K562 (cell line): ENCODE data around the gene TBC1D17. TPM values are rescaled to one million over a fixed set of nuclear protein-coding genes. Genes with fewer than 3 reads are reported as not detected.

Experiments used
- ATAC-seq: fragments of 200-7000 bp; cut with Tn5 transposase; 3 replicates; pipeline ENCODE4 v1.9.1; 2020; ENCODE audit warnings: moderate library complexity
- BruUV-seq: library from RNA; stranded (reverse); fragments of 400-500 nt; replicated peaks from 2 replicates; lab custom pipeline; 2021; lab: Mats Ljungman, UMichigan
- CTCF ChIA-PET: fragments of 300-600 bp; formaldehyde crosslinking; extraction: SDS; loops from one replicate; lab custom pipeline; 2021; ENCODE audit warnings: low intra/inter-chr PET ratio; lab: Yijun Ruan, JAX
- POLR2A ChIA-PET: fragments of 300-600, 350-650 bp; sonication (Branson Sonifier 250); formaldehyde crosslinking; extraction: SDS; loops from one replicate; lab custom pipeline; 2021; ENCODE audit warnings: antibody characterized with exemption, inconsistent platforms; lab: Yijun Ruan, JAX
- DNase-seq, 4 experiments: peaks; one replicate each; pipeline versions ENCODE4 v3.0.0 to v3.0.0-alpha.2; 2011 to 2018; ENCODE audit warnings: low spot score in 3 of 4, mixed read lengths in 3 of 4; ENCODE audit errors: extremely low read depth in 1 of 4
- FAIRE-seq: peaks from 2 replicates; lab custom pipeline; 2011; peaks lifted over from hg19 to GRCh38; lab: Jason Lieb, UNC
- H2AFZ ChIP-seq: 2 replicates; pipeline ENCODE4 v1.6.0; 2011; ENCODE audit warnings: low read depth, low read length, control low read depth, inconsistent platforms
- H3K27ac ChIP-seq: fragments of 200-600 bp; 3 replicates; pipeline ENCODE4 v1.8.0; 2011; ENCODE audit warnings: low read depth, mild to moderate bottlenecking, control low read depth, inconsistent platforms, low read length, moderate library complexity, mixed read lengths; ENCODE audit errors: extremely low read depth
- H3K27me3 ChIP-seq, 2 experiments: fragments of 300-600 bp in 1 of 2; 2 replicates in 1 of 2; 3 replicates in 1 of 2; pipeline versions ENCODE4 v1.6.0 to v1.8.0; 2011; ENCODE audit warnings: inconsistent platforms in 2 of 2, low read length in 2 of 2, mild to moderate bottlenecking in 1 of 2, mixed read lengths in 1 of 2, moderate library complexity in 1 of 2; ENCODE audit not compliant: control insufficient read depth in 2 of 2, insufficient read depth in 2 of 2
- H3K36me3 ChIP-seq: fragments of 300-600 bp; 3 replicates; pipeline ENCODE4 v1.8.0; 2011; ENCODE audit warnings: mild to moderate bottlenecking, low read length, inconsistent platforms; ENCODE audit not compliant: control insufficient read depth, insufficient read depth
- H3K4me1 ChIP-seq, 2 experiments: fragments of 200-600 bp in 1 of 2; replicated peaks in 1 of 2; 2 replicates in 1 of 2; 3 replicates in 1 of 2; pipeline versions ENCODE4 v1.5.1 to v1.8.0; 2011; ENCODE audit warnings: inconsistent platforms in 2 of 2, low read length in 2 of 2, mild to moderate bottlenecking in 1 of 2, mixed read lengths in 1 of 2, moderate library complexity in 1 of 2; ENCODE audit not compliant: control insufficient read depth in 2 of 2, insufficient read depth in 2 of 2
- H3K4me2 ChIP-seq: 2 replicates; pipeline ENCODE4 v1.6.1; 2011; ENCODE audit warnings: low read length, control low read depth, inconsistent platforms, mixed read lengths; ENCODE audit not compliant: insufficient read depth
- H3K4me3 ChIP-seq: fragments of 200-600 bp; sonication (generic), shearing (Covaris generic); 2 replicates; pipeline ENCODE4 v1.5.1; 2016; ENCODE audit warnings: control low read depth, inconsistent platforms
- H3K79me2 ChIP-seq: fragments of 200-600 bp; 3 replicates; pipeline ENCODE4 v1.8.0; 2011; ENCODE audit warnings: low read length, inconsistent platforms; ENCODE audit not compliant: control insufficient read depth, insufficient read depth
- H3K9ac ChIP-seq, 2 experiments: 2 replicates each; pipeline versions ENCODE4 v1.6.0 to v1.6.1; 2011; ENCODE audit warnings: low read depth in 2 of 2, low read length in 2 of 2, control low read depth in 1 of 2, inconsistent platforms in 1 of 2, mild to moderate bottlenecking in 1 of 2, mixed read lengths in 1 of 2; ENCODE audit not compliant: insufficient read depth in 1 of 2
- H3K9me1 ChIP-seq: one replicate; pipeline ENCODE4 v1.6.0; 2011; ENCODE audit warnings: inconsistent platforms, mild to moderate bottlenecking, low read length, moderate library complexity; ENCODE audit not compliant: control insufficient read depth, insufficient read depth
- H3K9me3 ChIP-seq: replicated peaks from 2 replicates; pipeline ENCODE4 v1.5.1; 2011; ENCODE audit warnings: low read depth, low read length, inconsistent platforms; ENCODE audit not compliant: control insufficient read depth, insufficient read depth
- H4K20me1 ChIP-seq: replicated peaks from 2 replicates; pipeline ENCODE4 v1.6.1; 2011; ENCODE audit warnings: low read length, inconsistent platforms, mixed read lengths; ENCODE audit not compliant: control insufficient read depth, insufficient read depth
- AFF1 ChIP-seq, 2 experiments: fragments of 450-650 bp; IDR thresholded peaks; 2 replicates each; pipeline ENCODE4 v1.6.1; 2018; ENCODE audit warnings: mild to moderate bottlenecking in 2 of 2, low read depth in 1 of 2; ENCODE audit not compliant: partially characterized antibody in 2 of 2
- ARNT ChIP-seq, 2 experiments: fragments of 450-650 bp; IDR thresholded peaks; 2 replicates each; pipeline ENCODE4 v1.6.1; 2016; ENCODE audit warnings: mild to moderate bottlenecking in 1 of 2
- CTBP1 ChIP-seq: fragments of 450-650 bp; IDR thresholded peaks from 2 replicates; pipeline ENCODE4 v1.6.1; 2016; ENCODE audit warnings: borderline replicate concordance
- EGR1 ChIP-seq: fragments of 450-650 bp; conservative IDR thresholded peaks from 2 replicates; pipeline ENCODE4 v1.6.1; 2017; ENCODE audit warnings: mild to moderate bottlenecking
- HMBOX1 ChIP-seq: sonication (generic); IDR thresholded peaks from 2 replicates; pipeline ENCODE4 v1.6.1; 2016
- MBD1 ChIP-seq: fragments of 250-450 bp; sonication (Bioruptor Pico); IDR thresholded peaks from 2 replicates; pipeline ENCODE4 v1.8.0; 2022; ENCODE audit warnings: inconsistent platforms
- MXD1 ChIP-seq: fragments of 250-450 bp; sonication (Bioruptor Pico); IDR thresholded peaks from 2 replicates; pipeline ENCODE4 v1.8.0; 2021; ENCODE audit warnings: borderline replicate concordance, mild to moderate bottlenecking, moderate library complexity; ENCODE audit not compliant: poor library complexity, severe bottlenecking
- NCOA2 ChIP-seq, 2 experiments: fragments of 450-650 bp; IDR thresholded peaks; 2 replicates each; pipeline ENCODE4 v1.6.1; 2018; ENCODE audit warnings: mild to moderate bottlenecking in 2 of 2, moderate library complexity in 1 of 2; ENCODE audit not compliant: partially characterized antibody in 2 of 2
- NR2C2 ChIP-seq, 2 experiments: fragments of 200-800 bp in 1 of 2; sonication (Bioruptor generic) in 1 of 2; sonication (generic) in 1 of 2; formaldehyde crosslinking in 1 of 2; IDR thresholded peaks; 2 replicates each; pipeline versions ENCODE4 v1.6.1 to v1.8.0; 2016 to 2022; ENCODE audit warnings: mild to moderate bottlenecking in 1 of 2, missing compliant biosample characterization in 1 of 2, missing genetic modification characterization in 1 of 2, missing genetic modification reagents in 1 of 2
- SIN3A ChIP-seq, 2 experiments: fragments of 150-350 bp in 1 of 2; IDR thresholded peaks; 2 replicates each; pipeline ENCODE4 v1.6.1; 2011 to 2016; ENCODE audit warnings: borderline replicate concordance in 2 of 2, low read depth in 2 of 2, low read length in 2 of 2, mild to moderate bottlenecking in 2 of 2, moderate library complexity in 2 of 2; ENCODE audit not compliant: control insufficient read depth in 1 of 2
- ZNF449 ChIP-seq: fragments of 250-450 bp; sonication (Bioruptor Pico); IDR thresholded peaks from 2 replicates; pipeline ENCODE4 v1.8.0; 2022; ENCODE audit warnings: moderate library complexity, mild to moderate bottlenecking, inconsistent platforms
- ZNF76 ChIP-seq: fragments of 250-450 bp; sonication (Bioruptor Pico); IDR thresholded peaks from 2 replicates; pipeline ENCODE4 v1.4.0; 2020; ENCODE audit warnings: mild to moderate bottlenecking, moderate library complexity, borderline replicate concordance
- WGBS: fragments of 100-300 bp; shearing (Covaris generic); methylation state at CpG from one replicate; pipeline ENCODE4 v1.1.6; 2016; ENCODE audit warnings: low coverage, mixed read lengths; ENCODE audit not compliant: insufficient coverage; ENCODE audit errors: missing lambda C conversion rate; 5-methylcytosine and 5-hydroxymethylcytosine counted together
- in situ Hi-C: fragments of 300-500 bp; cut with MboI; formaldehyde crosslinking; loops from 4 replicates; pipeline ENCODE4 v1.15.0; 2018; ENCODE audit warnings: inconsistent platforms, mixed read lengths
- intact Hi-C: fragments of 100-400 bp; cut with micrococcal nuclease; formaldehyde crosslinking; loops from 2 replicates; pipeline ENCODE4 v1.14.2; 2022
- polyA plus RNA-seq, 8 experiments: library from polyadenylated mRNA; depleted of rRNA in 4 of 8; stranded (reverse) in 5 of 8; unstranded in 3 of 8; fragments of >200 nt; fragmentation: Nextera tagmentation in 2 of 8; fragmentation: Illumina TruSeq in 1 of 8; extraction: Ambion mirVana in 2 of 8; extraction: Trizol in 1 of 8; gene quantifications; 2 replicates each; pipeline versions ENCODE4 v1.2.1 to v1.2.3, GENCODE V29; 2011 to 2014; ENCODE audit warnings: inconsistent platforms in 1 of 8, missing spikeins in 1 of 8
- total RNA-seq, 7 experiments: library from RNA; depleted of rRNA in 6 of 7; stranded (reverse); fragments of >200 nt in 6 of 7; fragmentation: Illumina TruSeq in 2 of 7; extraction: Trizol in 2 of 7; gene quantifications; 2 replicates each; pipeline versions ENCODE4 v1.2.1 to v1.2.3, GENCODE V29; 2011 to 2021; ENCODE audit warnings: low replicate concordance in 1 of 7

TBC1D17 gene
- total and polyA plus RNA-seq, 9 of the 15 experiments (the other 6 are each of a cell fraction or from before 2014, with no cell fraction given) = 0.42 to 16.0 (median 3.8) TPM

- Histone ChIP-seq H3K27me3 (no peaks in the 10 kb centered on the region), H3K36me3 (peaks cover 27% of the 10 kb centered on the region), H3K27ac (peak overlapping the region; percentile 100), H3K9ac (peak overlapping the region; percentile 97 to 99), H3K4me1 (peaks cover 39 to 58% of the 10 kb centered on the region in 2 experiments), H3K9me3 (0 out of 2 replicates have a peak, but pooled peaks cover 6% of the 10 kb centered on the region), H2AFZ (peak overlapping the region; percentile 97), H3K9me1 (peaks cover 11% of the 10 kb centered on the region), H3K4me2 (peak overlapping the region; percentile 92), H3K4me3 (peak overlapping the region; percentile 87), H3K79me2 (peaks cover 51% of the 10 kb centered on the region), H4K20me1 (peaks cover 11% of the 10 kb centered on the region)
- no peak for FAIRE-seq
- peak; percentile 12 for ATAC-seq
- CTCF ChIA-PET = no interaction called here
- 4% methylated on average over 12 of the region's 12 CpGs for WGBS
- intact Hi-C loops (no loop called here), in situ Hi-C loops (no loop called here)
- DNase-seq = no peak
- BruUV-seq = TSS peak; percentile 83
- POLR2A ChIA-PET = interaction anchor here (0.6 to 2.0 kb wide), 22 partner anchors 9 to 174 kb away, joined by 3 to 18 read pairs (median 5); partner anchors contain the start of genes FUZ and PRMT1
- TF ChIP-seq SIN3A (IDR thresholded peaks at IDR 0.05; ENCODE audit: borderline replicate concordance in 2 of 2, control insufficient read depth in 1 of 2, low read depth in 2 of 2, low read length in 2 of 2) (0 out of 4 replicates have a peak, but pooled peaks of 1 of the 2 experiments have one; percentile 28), MBD1 (CRISPR knock-in tag) (0 out of 2 replicates have a peak, but pooled peaks have one; percentile 13), MXD1 (CRISPR knock-in tag) (no peak), AFF1 (IDR thresholded peaks at IDR 0.05; ENCODE audit: low read depth in 1 of 2, partially characterized antibody in 2 of 2) (peak in 1 of 2 experiments; percentile 31), NCOA2 (IDR thresholded peaks at IDR 0.05; ENCODE audit: partially characterized antibody in 2 of 2) (no peak), CTBP1 (no peak), NR2C2 (CRISPR knock-in tag; IDR thresholded peaks at IDR 0.05) (0 out of 2 replicates have a peak, but pooled peaks have one; percentile 41), NR2C2 (tag; IDR thresholded peaks at IDR 0.05) (no peak), EGR1 (no peak), ZNF449 (CRISPR knock-in tag) (no peak), ZNF76 (CRISPR knock-in tag) (no peak), HMBOX1 (0 out of 2 replicates have a peak, but pooled peaks have one; percentile 5), ARNT (IDR thresholded peaks at IDR 0.05) (no peak)
Observed at GRCh38 chr19:49850221-49850486, 27.3 kb upstream of the TBC1D17 start.
